GM04503 (cell line): ENCODE data around the gene DIP2C.

Source experiments
- DNase-seq: peaks from one replicate; pipeline ENCODE4 v3.0.0-alpha.2; 2012; ENCODE audit warnings: low read depth

Gene DIP2C

GRCh38 chr10:675532-675931 is 13.9 kb downstream of the DIP2C start:
- DNase-seq = no peak

- DNase-seq = no peak
These were observed 16.0 kb downstream of the DIP2C start for GRCh38 chr10:673492-673891.

- no peak for DNase-seq
These were observed 16.5 kb downstream of the DIP2C start for GRCh38 chr10:672992-673391.

GRCh38 chr10:672203-672602 is 17.3 kb downstream of the DIP2C start:
- no peak for DNase-seq

- no peak for DNase-seq
These were observed 18.5 kb downstream of the DIP2C start for GRCh38 chr10:670990-671389.

- DNase-seq = no peak
These were observed 19.4 kb downstream of the DIP2C start for GRCh38 chr10:670038-670437.

GRCh38 chr10:668786-669485 is 20.5 kb downstream of the DIP2C start:
- DNase-seq = no peak

- no peak for DNase-seq
These were observed 21.8 kb downstream of the DIP2C start for GRCh38 chr10:667602-668143.

GRCh38 chr10:667096-667495 is 22.4 kb downstream of the DIP2C start:
- no peak for DNase-seq

- no peak for DNase-seq
These were observed 23.0 kb downstream of the DIP2C start for GRCh38 chr10:666237-667012.

- DNase-seq = no peak
These were observed 23.8 kb downstream of the DIP2C start for GRCh38 chr10:665579-666091.

GRCh38 chr10:664893-665292 is 24.6 kb downstream of the DIP2C start:
- DNase-seq = no peak

GRCh38 chr10:664301-664700 is 25.2 kb downstream of the DIP2C start:
- DNase-seq = no peak

GRCh38 chr10:663831-664251 is 25.6 kb downstream of the DIP2C start:
- no peak for DNase-seq

GRCh38 chr10:663466-663751 is 26.1 kb downstream of the DIP2C start:
- DNase-seq = no peak

GRCh38 chr10:662686-663465 is 26.6 kb downstream of the DIP2C start:
- no peak for DNase-seq

- no peak for DNase-seq
These were observed 27.3 kb downstream of the DIP2C start for GRCh38 chr10:662223-662605.

- DNase-seq = no peak
These were observed 27.8 kb downstream of the DIP2C start for GRCh38 chr10:661597-662222.

GRCh38 chr10:660970-661596 is 28.4 kb downstream of the DIP2C start:
- no peak for DNase-seq

GRCh38 chr10:660413-660969 is 29.0 kb downstream of the DIP2C start:
- no peak for DNase-seq

- DNase-seq = peak; percentile 78
These were observed 29.8 kb downstream of the DIP2C start for GRCh38 chr10:659688-660141.
